KMS-11 (cell line): ENCODE data around the gene TREML4.
"Not testable (repeated sequence)": the region's sequence is repeated elsewhere in the genome, so short reads cannot be mapped to it uniquely, and the experiment has no call there.

Experiments used
- H2AFZ ChIP-seq: fragments of 200-600 bp; sonication (generic); 2 replicates; pipeline ENCODE4 v1.6.1; 2016; ENCODE audit warnings: antibody characterized with exemption, mixed run types, low read depth
- H3K27ac ChIP-seq: fragments of 200-600 bp; sonication (generic); 2 replicates; pipeline ENCODE4 v1.6.1; 2016; ENCODE audit warnings: mild to moderate bottlenecking, mixed run types
- H3K27me3 ChIP-seq: fragments of 200-600 bp; sonication (generic); 2 replicates; pipeline ENCODE4 v1.6.1; 2017; ENCODE audit warnings: mild to moderate bottlenecking, low read depth, mixed run types, moderate library complexity; ENCODE audit not compliant: insufficient read depth
- H3K36me3 ChIP-seq: fragments of 200-600 bp; sonication (generic); 2 replicates; pipeline ENCODE4 v1.6.1; 2017; ENCODE audit warnings: mild to moderate bottlenecking, mixed run types; ENCODE audit not compliant: insufficient read depth
- H3K4me1 ChIP-seq: fragments of 200-600 bp; sonication (generic); 2 replicates; pipeline ENCODE4 v1.6.1; 2016; ENCODE audit warnings: mild to moderate bottlenecking, low read depth, mixed run types; ENCODE audit not compliant: poor library complexity, severe bottlenecking
- H3K4me2 ChIP-seq: fragments of 200-600 bp; sonication (generic); 2 replicates; pipeline ENCODE4 v1.7.0; 2016; ENCODE audit warnings: mild to moderate bottlenecking, mixed run types
- H3K4me3 ChIP-seq: fragments of 200-600 bp; sonication (generic); IDR thresholded peaks from 2 replicates; pipeline ENCODE4 v1.6.1; 2017; ENCODE audit warnings: low read depth, low read length, mixed read lengths; ENCODE audit not compliant: insufficient read depth
- H3K79me2 ChIP-seq: fragments of 200-600 bp; sonication (generic); 2 replicates; pipeline ENCODE4 v1.6.1; 2016; ENCODE audit warnings: low read depth, mixed run types; ENCODE audit not compliant: insufficient read depth
- H3K9ac ChIP-seq: fragments of 200-600 bp; sonication (generic); 2 replicates; pipeline ENCODE4 v1.6.1; 2016; ENCODE audit warnings: mild to moderate bottlenecking, mixed run types
- H4K20me1 ChIP-seq: fragments of 200-600 bp; sonication (generic); 2 replicates; pipeline ENCODE4 v1.6.1; 2016; ENCODE audit warnings: mild to moderate bottlenecking, mixed run types; ENCODE audit not compliant: insufficient read depth
- CTCF ChIP-seq: fragments of 200-600 bp; sonication (generic); conservative IDR thresholded peaks from 2 replicates; pipeline ENCODE4 v1.6.1; 2017; ENCODE audit warnings: low read depth, mild to moderate bottlenecking, antibody characterized with exemption, low read length, moderate library complexity, mixed read lengths

TREML4 gene

GRCh38 chr6:41184761-41185160 is 43.4 kb upstream of the TREML4 start:
- Histone ChIP-seq H4K20me1 (no peaks in the 10 kb centered on the region), H3K36me3 (no peaks in the 10 kb centered on the region), H3K27ac (no peak overlapping the region), H3K27me3 (no peaks in the 10 kb centered on the region), H2AFZ (no peak overlapping the region), H3K4me1 (no peaks in the 10 kb centered on the region), H3K4me3 (no peak overlapping the region), H3K4me2 (no peak overlapping the region), H3K9ac (no peak overlapping the region), H3K79me2 (no peaks in the 10 kb centered on the region)
- TF ChIP-seq CTCF, result no peak

- Histone ChIP-seq H3K27ac (no peak overlapping the region), H3K36me3 (no peaks in the 10 kb centered on the region), H3K9ac (no peak overlapping the region), H4K20me1 (no peaks in the 10 kb centered on the region), H3K4me3 (no peak overlapping the region), H2AFZ (no peak overlapping the region), H3K4me1 (no peaks in the 10 kb centered on the region), H3K4me2 (no peak overlapping the region), H3K27me3 (no peaks in the 10 kb centered on the region), H3K79me2 (no peaks in the 10 kb centered on the region)
- no peak for TF ChIP-seq CTCF
Measured at GRCh38 chr6:41186031-41186562, 42.1 kb upstream of the TREML4 start.

- H3K27ac ChIP-seq, result no peak overlapping the region
- H3K4me2 ChIP-seq, result no peak overlapping the region
- no peaks in the 10 kb centered on the region for H4K20me1 ChIP-seq
- H2AFZ ChIP-seq, result no peak overlapping the region
- H3K27me3 ChIP-seq, result no peaks in the 10 kb centered on the region
- H3K4me1 ChIP-seq, result no peaks in the 10 kb centered on the region
- no peak overlapping the region for H3K9ac ChIP-seq
- H3K36me3 ChIP-seq, result no peaks in the 10 kb centered on the region
- no peak for TF ChIP-seq CTCF
- no peaks in the 10 kb centered on the region for H3K79me2 ChIP-seq
- no peak overlapping the region for H3K4me3 ChIP-seq
Measured at GRCh38 chr6:41187924-41188886, 39.9 kb upstream of the TREML4 start.

GRCh38 chr6:41189046-41189445 is 39.1 kb upstream of the TREML4 start:
- H3K4me2 ChIP-seq, H3K27me3 ChIP-seq, H4K20me1 ChIP-seq, H3K27ac ChIP-seq, H3K9ac ChIP-seq, H3K79me2 ChIP-seq, H3K4me3 ChIP-seq, H2AFZ ChIP-seq, H3K36me3 ChIP-seq, H3K4me1 ChIP-seq: not testable (repeated sequence)

GRCh38 chr6:41189967-41190366 is 38.2 kb upstream of the TREML4 start:
- Histone ChIP-seq H3K79me2 (no peaks in the 10 kb centered on the region), H4K20me1 (no peaks in the 10 kb centered on the region), H2AFZ (no peak overlapping the region), H3K4me2 (no peak overlapping the region), H3K4me1 (no peaks in the 10 kb centered on the region), H3K27me3 (no peaks in the 10 kb centered on the region), H3K9ac (no peak overlapping the region), H3K4me3 (no peak overlapping the region), H3K27ac (no peak overlapping the region), H3K36me3 (no peaks in the 10 kb centered on the region)
- TF ChIP-seq CTCF, result no peak
